ENCODE measurements around the gene RBBP8NL.

Gene RBBP8NL, protein sequence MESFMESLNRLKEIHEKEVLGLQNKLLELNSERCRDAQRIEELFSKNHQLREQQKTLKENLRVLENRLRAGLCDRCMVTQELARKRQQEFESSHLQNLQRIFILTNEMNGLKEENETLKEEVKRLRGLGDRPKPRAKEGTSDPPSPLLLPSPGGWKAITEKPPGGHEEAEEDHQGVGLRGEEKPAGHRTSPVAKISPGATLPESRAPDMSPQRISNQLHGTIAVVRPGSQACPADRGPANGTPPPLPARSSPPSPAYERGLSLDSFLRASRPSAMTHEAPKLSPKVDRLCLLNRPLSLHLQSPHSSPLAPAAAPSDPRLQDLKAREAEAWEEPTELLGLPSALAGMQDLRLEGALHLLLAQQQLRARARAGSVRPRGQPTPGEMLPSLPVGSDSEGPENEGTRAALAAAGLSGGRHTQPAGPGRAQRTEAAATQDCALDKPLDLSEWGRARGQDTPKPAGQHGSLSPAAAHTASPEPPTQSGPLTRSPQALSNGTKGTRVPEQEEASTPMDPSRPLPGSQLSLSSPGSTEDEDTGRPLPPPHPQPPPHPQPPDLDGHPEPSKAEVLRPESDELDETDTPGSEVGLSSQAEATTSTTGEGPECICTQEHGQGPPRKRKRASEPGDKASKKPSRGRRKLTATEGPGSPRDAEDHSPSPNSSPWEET

DNA sequence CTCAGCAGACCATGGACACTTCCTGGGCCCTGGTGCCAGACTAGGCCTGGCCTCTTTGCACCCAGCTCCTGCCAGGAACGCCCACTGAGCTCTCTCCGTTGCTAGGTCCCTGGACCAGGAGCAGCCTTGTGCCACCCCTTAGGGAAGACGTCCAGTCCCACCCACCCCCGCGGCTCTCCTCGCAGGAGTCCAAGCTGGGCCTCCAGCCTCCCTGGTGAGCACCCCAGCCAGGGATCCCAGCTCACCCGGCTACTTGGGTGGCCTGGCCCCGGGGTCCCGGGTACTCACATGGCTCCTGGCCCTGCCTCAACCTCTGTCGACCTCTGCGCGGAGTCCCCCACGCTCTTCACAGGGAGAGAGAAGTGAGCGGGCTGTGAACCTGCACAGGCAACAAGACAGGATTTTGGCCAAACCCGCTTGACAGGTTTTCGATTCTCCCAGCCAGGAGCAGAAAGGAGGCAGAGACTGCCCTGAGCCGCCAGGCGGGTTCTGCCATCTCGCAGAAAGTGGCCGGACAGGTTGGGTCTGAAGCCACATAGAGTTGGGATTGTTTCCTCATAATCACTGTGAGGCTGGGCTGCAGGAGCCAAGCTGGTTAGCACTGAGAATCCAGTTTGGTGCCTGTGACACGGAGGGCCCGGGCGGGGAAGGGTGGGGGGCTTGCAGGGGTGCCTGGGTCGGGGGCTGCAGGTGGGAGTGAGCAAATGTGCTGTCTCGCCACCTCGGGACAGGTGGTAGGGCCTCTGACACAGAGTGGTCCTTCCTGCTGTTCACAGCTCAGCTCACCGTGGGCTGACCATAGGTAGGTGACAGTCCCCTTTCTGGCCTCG, at the start of gene RBBP8NL:
TSS of gene RBBP8NL (minus strand) at position 368 of the 830 bp plus-strand sequence. CDS start 7,892 bp downstream, outside the sequence.
- DNase-seq (ENCODE audit: low read depth in 1 of 2, low spot score in 1 of 2), result no peak

DNA sequence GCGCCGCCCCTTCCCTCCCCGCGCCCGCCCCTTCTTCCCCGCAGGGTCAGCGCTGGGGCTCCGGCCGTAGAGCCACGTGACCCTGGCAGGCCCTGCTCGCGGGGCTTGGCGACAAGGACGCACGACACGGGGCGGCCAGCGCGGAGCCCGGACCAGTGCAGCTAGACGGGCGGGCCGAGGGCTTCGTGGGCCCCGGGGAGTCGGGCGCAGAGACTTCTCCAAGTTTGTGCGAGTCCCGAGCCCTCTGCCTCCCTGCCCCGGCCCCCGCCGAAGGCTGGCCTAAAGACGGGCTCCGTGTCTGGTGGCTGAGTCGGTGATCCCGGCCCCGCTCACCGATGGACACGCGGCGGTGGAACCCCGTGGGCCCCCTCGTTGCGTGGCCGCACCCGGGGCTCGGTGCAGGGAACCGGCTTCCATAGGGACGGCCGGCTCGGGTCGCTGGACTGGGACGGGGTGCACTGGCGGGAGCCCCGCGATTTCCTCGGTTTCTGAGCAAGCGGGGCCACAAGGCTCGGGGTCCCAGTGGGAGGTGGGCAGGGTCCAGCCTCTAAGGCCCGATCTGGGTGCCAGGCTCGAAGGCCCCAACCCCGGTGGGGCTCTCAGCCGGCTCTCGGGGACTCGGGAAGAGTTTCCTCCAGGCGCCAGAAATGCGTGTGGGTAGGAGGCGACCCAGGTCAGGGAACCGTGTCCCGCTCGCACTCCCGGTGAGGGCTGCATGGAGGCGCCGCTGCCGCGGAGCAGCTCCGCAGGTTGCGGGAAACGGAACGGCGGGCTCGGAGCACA, 48.9 kb upstream of the RBBP8NL start:
- DNase-seq (ENCODE audit: low read depth in 1 of 2, low spot score in 1 of 2), result no peak

DNA sequence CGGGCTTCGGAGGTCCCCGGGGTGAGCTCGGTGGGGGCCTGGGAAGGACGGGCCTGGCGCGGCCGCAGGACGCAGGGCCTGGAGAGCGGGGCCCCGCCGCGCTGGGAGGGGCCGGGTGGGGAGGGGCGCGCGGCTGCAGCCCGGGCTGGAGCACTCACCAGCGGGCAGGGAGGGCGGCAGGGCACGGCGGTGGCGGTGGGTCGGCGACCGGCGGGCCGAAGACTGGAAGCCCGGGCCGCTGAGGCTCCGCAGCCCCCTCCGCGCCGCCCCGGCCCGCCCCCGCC, 48.4 kb upstream of the RBBP8NL start, which contains the start of gene GATA5:
TSS of gene GATA5 (minus strand) at position 224 of the 284 bp plus-strand sequence. CDS start 474 bp downstream, outside the sequence.
- DNase-seq (ENCODE audit: low read depth in 1 of 2, low spot score in 1 of 2), result no peak

DNA sequence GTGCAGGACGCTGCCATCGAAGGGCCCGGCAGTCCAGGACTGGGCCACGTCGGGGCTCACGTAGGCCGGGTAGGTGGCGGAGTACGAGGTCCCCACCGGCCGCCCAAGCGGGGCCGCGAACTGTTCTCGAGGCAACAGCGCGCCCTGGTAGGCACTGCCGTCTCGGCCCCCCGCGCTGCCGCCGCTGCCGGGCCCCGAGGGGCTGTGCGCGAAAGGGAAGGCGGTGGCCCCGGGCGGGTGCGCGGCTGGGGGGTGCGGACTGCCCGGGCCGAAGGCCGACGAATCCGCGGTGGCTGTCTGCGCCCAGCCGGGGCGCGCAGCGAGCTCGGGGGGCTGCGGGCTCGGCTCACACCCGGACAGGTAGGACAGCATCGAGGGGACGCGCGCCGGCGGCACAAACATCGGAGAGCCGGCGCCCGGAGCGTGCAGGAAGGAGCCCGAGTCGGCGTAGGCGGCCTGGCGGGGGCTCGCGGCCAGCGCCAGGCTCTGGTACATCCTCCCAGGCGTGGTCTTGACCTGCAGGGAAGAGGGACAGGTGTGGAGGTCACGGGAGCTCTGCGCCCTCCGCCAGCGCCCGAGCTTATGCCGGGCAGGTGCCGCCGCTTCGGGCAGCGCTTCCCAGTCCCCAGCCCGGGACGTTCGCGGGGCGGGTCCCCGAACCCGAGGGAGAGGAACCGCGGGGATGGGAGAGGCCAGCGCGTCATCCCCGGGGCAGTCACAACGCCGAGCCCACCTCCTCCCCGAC, 47.9 kb upstream of the RBBP8NL start:
- no peak for DNase-seq (ENCODE audit: low read depth in 1 of 2, low spot score in 1 of 2)

DNA sequence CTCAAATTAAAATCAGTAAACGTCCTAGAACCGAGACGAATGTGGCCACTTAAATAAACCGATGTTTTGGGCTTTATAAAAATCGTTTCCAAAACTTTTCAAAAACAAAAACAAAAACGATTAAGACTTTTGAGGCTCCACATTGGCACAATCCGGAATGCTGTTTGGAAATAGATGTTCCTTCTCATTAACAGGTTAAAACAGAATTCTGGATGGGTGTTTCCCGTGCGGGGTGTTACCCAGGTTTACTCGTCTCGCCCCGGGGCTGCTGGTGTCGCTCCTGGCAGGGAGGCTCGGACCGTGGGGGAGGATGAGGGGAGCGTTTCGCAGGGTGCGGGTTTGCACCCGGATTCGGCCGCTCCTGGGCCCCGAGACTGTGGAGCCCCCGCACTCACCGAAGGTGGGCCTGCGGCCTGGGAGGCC, 47.3 kb upstream of the RBBP8NL start:
- DNase-seq (ENCODE audit: low read depth in 1 of 2, low spot score in 1 of 2), result no peak

DNA sequence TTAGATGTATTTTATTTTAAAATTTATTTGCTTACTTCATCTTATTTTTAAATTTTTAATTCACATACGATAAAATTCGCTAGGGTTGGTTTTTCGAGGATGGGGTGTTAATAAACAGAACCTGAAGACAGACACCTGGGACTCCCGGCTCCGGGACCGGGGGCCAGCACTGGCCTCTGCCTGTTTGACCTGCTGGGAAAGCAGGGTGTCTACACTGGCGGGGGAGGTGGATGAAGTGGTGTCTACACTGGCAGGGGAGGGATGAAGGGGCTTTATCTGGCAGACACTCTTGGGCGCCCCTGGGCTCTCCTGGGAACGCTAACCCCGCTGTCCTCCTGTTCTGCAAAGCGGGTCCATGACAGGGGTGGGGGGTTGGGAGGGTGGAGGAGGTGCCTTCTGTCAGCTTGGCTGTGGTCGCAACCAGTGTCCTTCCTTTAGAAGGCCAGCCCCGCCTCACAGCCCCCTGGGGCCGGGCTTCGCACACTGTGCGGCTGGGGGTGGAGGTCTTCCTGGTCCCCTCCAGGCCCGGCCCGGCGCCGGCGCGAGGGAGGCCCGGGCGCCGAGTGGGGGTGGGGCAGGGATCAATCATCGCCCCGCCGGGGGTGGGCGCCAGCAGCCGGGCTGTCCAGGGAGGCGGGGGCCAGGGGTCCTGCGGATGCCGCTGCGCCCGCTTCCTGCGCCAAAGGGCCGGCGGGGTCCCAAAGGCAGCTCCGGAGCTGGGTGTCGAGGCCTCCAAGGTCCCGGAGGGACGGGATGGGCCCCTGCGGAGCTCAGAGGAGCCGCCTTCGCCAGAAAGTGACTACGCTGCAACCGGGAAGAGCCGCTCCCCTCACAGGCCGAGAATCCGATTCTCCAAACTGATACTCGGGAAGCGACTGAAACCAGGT, 46.6 kb upstream of the RBBP8NL start:
- DNase-seq (ENCODE audit: low read depth in 1 of 2, low spot score in 1 of 2), result no peak

DNA sequence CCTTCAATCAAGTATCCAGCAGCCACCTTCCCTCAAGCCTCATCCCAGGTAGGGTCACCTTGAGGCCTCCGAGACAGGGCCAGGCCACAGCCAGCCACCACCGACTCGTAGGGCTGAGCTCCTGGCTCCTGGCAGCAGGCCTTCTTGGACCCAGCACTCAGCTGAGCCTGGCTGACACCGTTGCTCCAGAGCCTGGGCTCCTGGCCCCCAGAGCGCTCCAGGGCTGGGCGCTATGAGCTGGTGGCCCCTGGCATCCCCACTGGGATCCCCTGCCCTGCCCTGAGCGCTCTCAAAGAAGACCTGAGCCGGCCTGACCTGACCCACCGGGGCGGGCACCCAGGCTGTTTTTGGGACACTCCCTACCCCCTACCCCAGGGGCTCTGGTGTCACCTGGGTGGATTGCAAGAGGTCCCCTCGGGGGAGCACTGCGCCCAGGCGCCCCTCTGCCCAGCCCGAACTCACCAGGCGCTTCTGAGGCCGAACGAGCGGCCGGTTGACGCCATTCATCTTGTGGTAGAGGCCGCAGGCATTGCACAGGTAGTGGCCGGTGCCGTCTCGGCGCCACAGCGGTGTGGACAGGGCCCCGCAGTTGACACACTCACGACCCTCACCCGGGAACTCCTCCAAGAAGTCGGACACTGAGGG, 45.7 kb upstream of the RBBP8NL start:
- DNase-seq (ENCODE audit: low read depth in 1 of 2, low spot score in 1 of 2), result no peak

DNA sequence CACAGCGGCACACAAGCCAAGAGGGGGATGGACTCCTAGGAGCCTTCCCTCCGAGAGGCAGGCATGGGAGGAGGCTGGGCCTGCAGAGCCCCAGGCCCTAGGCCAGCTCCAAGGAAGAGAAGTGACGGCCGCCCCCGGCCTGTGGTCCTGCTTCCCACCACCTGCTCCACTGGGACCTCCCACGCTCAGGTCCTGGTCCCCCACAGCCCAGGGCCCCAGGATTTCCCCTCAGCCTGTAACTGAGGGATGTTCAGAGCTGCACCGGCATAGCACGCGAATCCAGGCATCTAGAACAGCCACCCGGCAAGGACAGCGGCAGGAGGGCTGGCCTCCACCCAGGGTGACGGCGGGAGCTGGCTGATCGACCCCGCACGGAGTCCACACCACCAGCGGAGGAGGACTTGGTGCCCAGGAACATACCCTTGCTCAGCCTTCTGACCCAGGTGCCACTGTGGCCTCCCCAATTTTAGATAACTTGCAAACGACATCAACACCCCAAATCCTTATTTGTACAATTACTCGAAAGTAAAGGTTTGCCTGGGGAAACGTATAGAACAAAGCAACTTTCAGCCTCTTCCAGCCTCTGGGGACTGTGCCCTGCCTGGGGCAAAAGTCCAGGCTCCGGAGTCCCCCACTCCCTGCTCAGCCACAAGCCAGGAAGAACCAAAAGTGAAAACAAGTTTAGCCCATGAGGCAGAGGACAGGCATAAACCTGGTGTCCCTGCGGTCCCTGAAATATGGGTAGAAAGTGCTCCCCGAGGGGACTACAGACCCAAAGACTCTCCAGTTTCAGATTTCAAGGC, 45.0 kb upstream of the RBBP8NL start:
- DNase-seq (ENCODE audit: low read depth in 1 of 2, low spot score in 1 of 2), result no peak

DNA sequence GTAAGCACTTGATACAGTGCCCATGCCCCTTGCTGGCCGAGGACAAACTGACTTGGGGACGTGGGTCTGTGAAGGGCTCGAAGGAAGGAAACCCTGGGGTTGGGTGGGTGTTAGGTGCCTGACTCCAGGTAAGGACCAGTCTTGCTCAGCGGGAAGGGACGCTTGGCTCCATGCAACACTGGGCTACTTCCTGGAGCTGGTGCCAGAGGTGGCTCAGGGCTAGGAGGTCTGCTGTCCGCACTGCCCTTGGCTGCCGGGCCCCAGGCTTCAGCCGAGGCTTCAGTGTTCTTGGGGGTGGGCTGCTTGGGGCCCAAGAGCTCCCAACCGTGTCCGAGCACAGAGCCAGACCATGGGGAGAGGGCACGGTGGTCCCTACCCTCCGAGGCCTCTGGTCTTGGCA, 43.1 kb upstream of the RBBP8NL start:
- no peak for DNase-seq (ENCODE audit: low read depth in 1 of 2, low spot score in 1 of 2)

DNA sequence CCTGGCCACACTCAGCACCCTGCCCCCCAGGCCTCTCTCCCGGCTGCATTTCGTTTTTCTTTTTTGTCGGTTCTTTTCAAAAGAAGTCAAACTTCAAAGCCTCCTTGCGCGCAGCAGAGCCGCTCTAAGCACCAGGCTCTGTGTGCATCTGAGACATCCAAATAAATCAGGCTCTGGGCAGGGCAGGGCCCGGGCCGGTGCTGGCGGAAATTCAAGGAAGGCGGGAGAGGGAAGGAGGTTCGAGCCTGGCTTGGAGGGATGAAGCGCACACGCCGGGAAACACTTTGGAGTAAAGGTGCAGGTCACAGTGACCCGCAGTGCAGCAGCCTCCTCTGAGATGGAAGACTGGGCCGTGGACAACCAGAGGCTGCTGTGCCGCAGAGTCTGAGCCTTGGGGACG, 42.7 kb upstream of the RBBP8NL start:
- no peak for DNase-seq (ENCODE audit: low read depth in 1 of 2, low spot score in 1 of 2)

DNA sequence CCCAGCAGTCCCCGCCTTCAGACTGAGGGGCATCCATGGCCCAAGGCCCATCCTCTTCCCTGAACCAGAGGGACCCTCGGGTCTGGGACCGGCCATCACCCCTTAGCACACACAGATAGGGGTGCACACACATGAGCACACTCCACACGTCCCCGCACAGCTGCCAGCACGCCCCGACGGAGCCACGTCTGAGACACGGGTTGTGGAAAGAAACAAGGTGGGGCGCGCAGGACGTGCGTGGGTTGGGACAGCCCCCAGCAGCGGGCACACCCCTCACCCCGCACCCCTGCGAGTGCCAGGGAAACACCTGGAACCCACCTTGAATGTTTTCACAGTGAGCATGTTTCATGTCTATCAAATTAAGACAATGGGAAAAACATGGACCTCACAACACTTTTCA, 42.0 kb upstream of the RBBP8NL start:
- no peak for DNase-seq (ENCODE audit: low read depth in 1 of 2, low spot score in 1 of 2)

DNA sequence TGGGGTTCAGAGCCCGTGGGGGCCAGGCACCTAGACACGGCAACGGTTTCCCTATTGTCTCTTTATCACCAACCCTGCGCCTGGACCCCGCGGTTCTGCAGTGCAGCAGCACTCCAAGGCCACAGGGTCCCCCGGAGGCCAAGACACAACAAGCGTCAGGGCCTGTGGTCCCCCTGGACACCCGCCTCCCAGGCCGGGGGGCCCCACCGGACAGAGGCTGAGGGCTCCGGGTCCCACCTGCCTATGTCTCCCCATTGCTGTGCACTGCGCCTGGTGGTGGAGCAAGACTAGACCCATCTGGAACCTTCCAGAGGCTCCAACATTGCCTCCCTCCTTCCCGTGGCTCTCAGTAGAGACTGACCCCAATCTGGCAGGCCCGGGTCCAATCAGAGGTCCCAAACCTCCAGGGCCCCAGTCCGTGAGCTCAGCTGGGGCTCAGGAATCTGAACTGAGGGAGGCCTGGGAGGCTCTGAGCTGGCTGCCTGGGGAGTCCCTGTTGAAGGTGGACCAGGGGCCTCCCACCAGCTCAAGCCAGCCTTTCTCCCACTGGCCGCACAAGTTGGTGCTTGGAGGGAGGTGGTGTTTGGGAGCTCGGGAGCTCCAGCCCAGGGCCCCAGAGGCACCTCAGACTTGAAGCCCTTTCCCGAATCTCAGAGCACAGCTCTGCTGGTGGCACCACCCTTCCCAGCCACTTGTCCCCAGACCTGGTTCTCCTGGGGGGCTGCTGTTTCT, 39.6 kb upstream of the RBBP8NL start:
- no peak for DNase-seq (ENCODE audit: low read depth in 1 of 2, low spot score in 1 of 2)

DNA sequence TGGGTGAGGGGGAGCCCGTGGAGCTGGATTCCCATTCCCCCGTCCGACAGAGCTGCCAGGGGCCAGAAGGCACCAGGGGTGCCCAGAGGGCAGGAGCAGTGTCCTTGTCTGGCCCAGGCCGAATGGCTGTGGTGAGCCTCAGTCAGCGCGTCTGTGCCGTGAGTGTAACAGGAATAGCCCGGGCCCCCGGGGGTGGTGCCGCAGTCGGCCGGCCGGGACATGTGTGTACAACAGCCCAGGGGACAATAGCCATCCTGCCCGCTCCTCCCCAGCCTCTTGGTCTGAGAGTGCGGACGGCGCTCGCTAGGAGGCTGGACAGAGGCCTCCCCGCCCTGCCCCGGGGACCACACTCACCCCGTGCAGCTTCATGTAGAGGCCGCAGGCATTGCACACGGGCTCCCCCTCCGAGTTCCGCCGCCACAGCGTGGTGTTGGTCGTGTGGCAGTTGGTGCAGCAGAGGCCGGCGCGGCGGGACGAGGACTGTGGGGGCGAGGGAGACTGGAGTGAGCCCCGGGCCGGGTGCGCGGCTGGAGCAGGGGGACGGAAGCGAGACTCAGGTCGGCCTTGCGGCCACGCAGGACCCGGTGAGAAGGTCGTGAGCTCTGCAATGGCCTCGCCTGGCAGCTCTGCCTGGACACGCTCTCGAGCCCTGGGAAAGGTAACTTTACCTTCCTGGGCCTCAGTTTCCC, 38.9 kb upstream of the RBBP8NL start:
- DNase-seq (ENCODE audit: low read depth in 1 of 2, low spot score in 1 of 2), result no peak

DNA sequence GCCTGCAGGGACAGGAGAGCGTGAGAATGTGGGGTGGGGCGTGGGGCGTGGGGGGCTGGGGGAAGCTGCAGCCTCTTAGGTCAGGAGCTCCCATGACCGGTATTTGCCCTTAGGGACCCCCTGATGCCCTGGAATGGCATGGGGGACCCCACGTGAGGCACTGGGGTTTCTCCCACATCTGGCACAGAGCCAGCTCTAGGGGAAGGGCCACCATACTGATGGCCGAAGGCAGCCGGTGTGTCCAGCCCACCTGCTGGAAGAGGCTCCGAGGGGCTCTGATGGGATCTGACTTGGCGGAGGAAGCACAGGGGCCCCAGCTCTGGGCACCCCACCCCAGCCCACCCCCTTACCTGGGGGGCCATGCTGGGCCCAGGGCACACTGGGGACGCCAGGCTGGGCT, 37.7 kb upstream of the RBBP8NL start:
- no peak for DNase-seq (ENCODE audit: low read depth in 1 of 2, low spot score in 1 of 2)

DNA sequence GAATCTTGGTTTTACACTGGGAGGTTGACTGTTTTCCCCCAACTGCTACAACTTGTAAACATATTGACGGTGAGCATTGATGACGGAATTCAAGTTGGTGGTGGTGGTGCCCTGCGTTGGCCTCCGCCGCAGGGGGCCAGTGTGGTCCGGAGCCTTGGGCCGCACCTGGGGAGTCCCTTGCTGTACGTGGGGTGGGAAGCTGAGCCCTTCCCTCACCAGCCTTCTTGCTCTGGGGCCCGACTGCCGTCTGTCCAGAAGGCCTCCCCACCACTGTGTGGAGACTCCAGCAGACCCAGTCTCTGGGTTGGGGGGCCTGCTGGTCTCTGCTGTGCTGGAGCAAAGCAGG, 37.1 kb upstream of the RBBP8NL start:
- no peak for DNase-seq (ENCODE audit: low read depth in 1 of 2, low spot score in 1 of 2)

DNA sequence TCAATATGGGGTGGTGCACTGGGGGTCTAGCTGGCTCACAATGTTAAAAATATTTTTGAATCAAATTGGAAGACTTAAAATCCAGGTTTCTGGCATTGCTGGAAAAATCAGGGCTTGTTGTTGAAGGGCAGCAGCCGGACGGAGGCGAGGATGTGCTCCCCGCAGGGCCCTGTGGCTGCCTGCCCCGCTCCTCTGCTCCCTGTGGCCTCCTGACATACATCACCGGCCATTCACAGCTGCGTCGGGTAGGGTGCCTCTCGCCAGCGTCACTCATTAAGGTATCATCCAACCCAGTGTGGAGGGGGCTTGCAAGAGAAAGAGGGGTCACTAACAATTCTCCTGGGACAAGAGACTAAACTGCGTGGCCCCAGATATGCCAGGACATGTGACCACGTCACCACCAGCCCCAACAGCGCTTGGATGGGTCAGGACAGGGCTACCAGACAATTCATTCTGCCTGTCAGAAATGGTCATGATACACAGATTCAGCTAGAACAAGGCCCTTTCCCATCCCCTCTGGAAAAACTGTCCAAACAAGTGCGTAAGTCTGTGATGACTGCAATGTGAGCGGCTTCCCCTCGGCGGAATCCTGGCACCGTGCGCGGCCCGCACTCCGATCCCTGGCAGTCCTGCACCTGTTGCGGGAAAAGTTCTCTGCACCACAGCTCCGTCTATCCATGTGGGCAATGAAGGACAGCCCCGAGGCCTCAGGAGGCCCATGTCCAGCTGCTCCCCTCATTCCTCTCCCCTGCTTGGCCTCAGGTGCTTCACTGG, 36.5 kb upstream of the RBBP8NL start:
- no peak for DNase-seq (ENCODE audit: low read depth in 1 of 2, low spot score in 1 of 2)

Data from activated T-helper 1 cell treated with anti-CD3 and anti-CD28 coated beads, Interleukin-2, amount 50 U/mL, for 16 hours (primary cell).